ENCODE results near the gene POPDC2. TPM values are rescaled to one million over a fixed set of nuclear protein-coding genes. Genes with fewer than 3 reads are reported as not detected.
"Not testable (repeated sequence)": the region's sequence is repeated elsewhere in the genome, so short reads cannot be mapped to it uniquely, and the experiment has no call there.

Gene POPDC2
- total RNA-seq, 2 donors from 2014 or later = 0.95 to 1.6 TPM

DNA sequence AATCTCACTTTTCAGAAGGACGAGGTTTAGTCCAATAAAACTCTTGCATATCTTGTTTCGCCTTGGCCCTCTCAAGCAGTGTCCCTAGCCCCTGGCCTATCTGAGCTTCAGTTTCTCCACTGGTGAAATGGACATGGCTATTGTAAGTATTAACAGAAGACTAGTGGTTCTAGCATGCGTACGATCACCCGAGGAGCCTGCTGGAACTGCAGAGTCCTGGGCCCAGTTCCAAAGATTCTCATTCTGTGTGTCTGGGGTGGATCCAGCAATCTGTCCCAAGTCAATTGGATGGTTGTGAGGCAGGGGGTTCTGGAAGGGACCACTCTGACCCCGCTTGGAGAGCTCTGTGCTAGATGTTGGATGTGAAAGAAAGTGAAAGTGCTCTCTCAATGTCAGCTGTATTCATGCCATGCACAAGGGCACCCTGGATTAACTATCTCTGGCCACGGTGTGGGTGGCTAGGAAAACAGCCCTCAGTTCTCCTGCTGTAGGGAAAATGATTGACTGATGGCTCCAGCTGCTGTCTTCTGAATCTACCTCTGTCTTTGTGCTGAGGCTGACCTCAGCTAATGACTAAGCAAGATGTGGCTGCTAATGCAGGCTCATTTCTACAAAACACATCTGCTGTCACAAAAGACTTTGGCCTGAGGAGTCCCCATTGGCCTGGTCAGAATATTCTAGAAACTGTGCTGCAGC lies 64.6 kb downstream of the POPDC2 start:
- TF ChIP-seq, protein P1, sequence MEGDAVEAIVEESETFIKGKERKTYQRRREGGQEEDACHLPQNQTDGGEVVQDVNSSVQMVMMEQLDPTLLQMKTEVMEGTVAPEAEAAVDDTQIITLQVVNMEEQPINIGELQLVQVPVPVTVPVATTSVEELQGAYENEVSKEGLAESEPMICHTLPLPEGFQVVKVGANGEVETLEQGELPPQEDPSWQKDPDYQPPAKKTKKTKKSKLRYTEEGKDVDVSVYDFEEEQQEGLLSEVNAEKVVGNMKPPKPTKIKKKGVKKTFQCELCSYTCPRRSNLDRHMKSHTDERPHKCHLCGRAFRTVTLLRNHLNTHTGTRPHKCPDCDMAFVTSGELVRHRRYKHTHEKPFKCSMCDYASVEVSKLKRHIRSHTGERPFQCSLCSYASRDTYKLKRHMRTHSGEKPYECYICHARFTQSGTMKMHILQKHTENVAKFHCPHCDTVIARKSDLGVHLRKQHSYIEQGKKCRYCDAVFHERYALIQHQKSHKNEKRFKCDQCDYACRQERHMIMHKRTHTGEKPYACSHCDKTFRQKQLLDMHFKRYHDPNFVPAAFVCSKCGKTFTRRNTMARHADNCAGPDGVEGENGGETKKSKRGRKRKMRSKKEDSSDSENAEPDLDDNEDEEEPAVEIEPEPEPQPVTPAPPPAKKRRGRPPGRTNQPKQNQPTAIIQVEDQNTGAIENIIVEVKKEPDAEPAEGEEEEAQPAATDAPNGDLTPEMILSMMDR (conservative IDR thresholded peaks at IDR 0.05) = no peak
- no peak overlapping the region for H3K9ac ChIP-seq (ENCODE audit: extremely low read depth, low read length, poor library complexity, severe bottlenecking)
- H3K4me1 Mint-ChIP-seq = peaks cover 46% of the 10 kb centered on the region
- 90 to 93% methylated on average over 6 to 7 of the region's 7 CpGs for WGBS, 2 experiments (ENCODE audit: insufficient coverage in 1 of 2, insufficient read length in 1 of 2)
- no peak overlapping the region for H3K27ac ChIP-seq (ENCODE audit: low read depth, low read length)
- H3K27me3 Mint-ChIP-seq (ENCODE audit: insufficient read depth) = no peaks in the 10 kb centered on the region
- DNase-seq = no peak
- no peaks in the 10 kb centered on the region for H3K9me3 Mint-ChIP-seq
- no peak overlapping the region for H3K4me3 ChIP-seq (ENCODE audit: low read length)
- H3K36me3 Mint-ChIP-seq (ENCODE audit: low read depth) = no peaks in the 10 kb centered on the region
- H3K4me3 Mint-ChIP-seq = no peak overlapping the region
- peaks cover under 1% of the 10 kb centered on the region for H3K9me3 ChIP-seq (ENCODE audit: control insufficient read depth, low read length)
- no peaks in the 10 kb centered on the region for H3K27me3 ChIP-seq (ENCODE audit: control insufficient read depth, insufficient read depth, low read length, poor library complexity, severe bottlenecking)
- no peak overlapping the region for H3K27ac Mint-ChIP-seq
- peaks cover 10% of the 10 kb centered on the region for H3K4me1 ChIP-seq (ENCODE audit: control insufficient read depth, insufficient read depth, low read length)
- H3K36me3 ChIP-seq (ENCODE audit: control insufficient read depth, insufficient read depth, low read length) = no peaks in the 10 kb centered on the region

DNA sequence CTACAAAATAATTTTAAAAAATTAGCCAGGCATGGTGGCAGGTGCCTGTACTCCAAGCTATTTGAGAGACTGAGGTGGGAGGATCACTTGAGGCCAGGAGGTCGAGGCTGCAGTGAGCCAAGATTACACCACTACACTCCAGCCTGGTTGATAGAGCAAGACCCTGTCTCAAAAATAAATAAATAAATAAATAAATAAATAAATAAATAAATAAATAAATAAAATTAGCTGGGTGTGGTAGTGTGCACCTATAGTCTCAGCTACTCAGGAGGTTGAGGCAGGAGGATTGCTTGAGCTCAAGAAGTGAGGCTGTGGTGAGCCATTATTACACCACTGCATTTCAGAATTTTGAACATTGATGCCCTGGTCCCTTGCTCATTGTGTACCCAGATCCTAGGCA lies 65.5 kb downstream of the POPDC2 start:
- not testable (repeated sequence) for H3K36me3 Mint-ChIP-seq (ENCODE audit: low read depth); H3K27me3 ChIP-seq (ENCODE audit: control insufficient read depth, insufficient read depth, low read length, poor library complexity, severe bottlenecking); H3K4me3 ChIP-seq (ENCODE audit: low read length); H3K9me3 ChIP-seq (ENCODE audit: control insufficient read depth, low read length); H3K9ac ChIP-seq (ENCODE audit: extremely low read depth, low read length, poor library complexity, severe bottlenecking); H3K36me3 ChIP-seq (ENCODE audit: control insufficient read depth, insufficient read depth, low read length); H3K4me3 Mint-ChIP-seq; H3K27ac Mint-ChIP-seq; H3K9me3 Mint-ChIP-seq; H3K27ac ChIP-seq (ENCODE audit: low read depth, low read length); DNase-seq; H3K4me1 ChIP-seq (ENCODE audit: control insufficient read depth, insufficient read depth, low read length); H3K27me3 Mint-ChIP-seq (ENCODE audit: insufficient read depth)
- WGBS, 2 experiments (ENCODE audit: insufficient coverage in 1 of 2, insufficient read length in 1 of 2) = 100% methylated on average over 1 of the region's 1 CpG; no CpG with 5 or more reads in 1 of the 2 experiments
- peaks cover 48% of the 10 kb centered on the region for H3K4me1 Mint-ChIP-seq

DNA sequence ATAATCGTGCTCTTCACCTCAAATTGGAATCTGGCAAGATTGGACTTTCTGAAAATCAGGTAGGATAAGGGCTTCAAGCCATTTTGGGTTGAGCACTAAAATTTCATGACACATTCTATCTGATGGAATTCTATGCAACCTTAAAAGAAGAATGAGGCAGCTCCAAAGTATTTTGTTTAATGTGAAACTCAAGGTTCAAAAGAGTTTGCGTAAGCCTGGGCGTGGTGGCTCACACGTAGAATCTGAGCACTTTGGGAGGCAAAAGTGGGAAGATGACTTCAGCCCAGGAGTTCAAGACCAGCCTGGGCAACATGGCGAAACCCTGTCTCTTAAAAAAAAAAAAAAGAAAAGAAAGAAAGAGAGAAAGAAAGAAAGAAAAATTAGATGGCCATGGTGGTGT lies 66.3 kb downstream of the POPDC2 start:
- 93 to 95% methylated on average over 4 to 5 of the region's 5 CpGs for WGBS, 2 experiments (ENCODE audit: insufficient coverage in 1 of 2, insufficient read length in 1 of 2)
- H3K4me3 ChIP-seq (ENCODE audit: low read length) = no peak overlapping the region
- H3K27ac ChIP-seq (ENCODE audit: low read depth, low read length) = no peak overlapping the region
- Mint-ChIP-seq H3K27me3 (ENCODE audit: insufficient read depth) (no peaks in the 10 kb centered on the region), H3K4me1 (peaks cover 54% of the 10 kb centered on the region), H3K9me3 (peaks cover 4% of the 10 kb centered on the region), H3K36me3 (ENCODE audit: low read depth) (no peaks in the 10 kb centered on the region), H3K4me3 (no peak overlapping the region), H3K27ac (no peak overlapping the region)
- H3K27me3 ChIP-seq (ENCODE audit: control insufficient read depth, insufficient read depth, low read length, poor library complexity, severe bottlenecking) = no peaks in the 10 kb centered on the region
- H3K9ac ChIP-seq (ENCODE audit: extremely low read depth, low read length, poor library complexity, severe bottlenecking) = no peak overlapping the region
- DNase-seq = no peak
- peaks cover 8% of the 10 kb centered on the region for H3K9me3 ChIP-seq (ENCODE audit: control insufficient read depth, low read length)
- H3K4me1 ChIP-seq (ENCODE audit: control insufficient read depth, insufficient read depth, low read length) = peaks cover 5% of the 10 kb centered on the region
- TF ChIP-seq, protein P1 (conservative IDR thresholded peaks at IDR 0.05) = no peak
- no peaks in the 10 kb centered on the region for H3K36me3 ChIP-seq (ENCODE audit: control insufficient read depth, insufficient read depth, low read length)

GRCh38 chr3:119592861-119593260 lies 67.5 kb downstream of the POPDC2 start:
- no peaks in the 10 kb centered on the region for H3K27me3 Mint-ChIP-seq (ENCODE audit: insufficient read depth)
- Histone ChIP-seq H3K4me3 (ENCODE audit: low read length) (no peak overlapping the region), H3K9ac (ENCODE audit: extremely low read depth, low read length, poor library complexity, severe bottlenecking) (no peak overlapping the region), H3K27me3 (ENCODE audit: control insufficient read depth, insufficient read depth, low read length, poor library complexity, severe bottlenecking) (no peaks in the 10 kb centered on the region), H3K27ac (ENCODE audit: low read depth, low read length) (no peak overlapping the region), H3K9me3 (ENCODE audit: control insufficient read depth, low read length) (peaks cover 8% of the 10 kb centered on the region), H3K4me1 (ENCODE audit: control insufficient read depth, insufficient read depth, low read length) (peaks cover 15% of the 10 kb centered on the region), H3K36me3 (ENCODE audit: control insufficient read depth, insufficient read depth, low read length) (no peaks in the 10 kb centered on the region)
- H3K4me1 Mint-ChIP-seq = peaks cover 56% of the 10 kb centered on the region
- TF ChIP-seq, protein P1 (conservative IDR thresholded peaks at IDR 0.05) = no peak
- no peak overlapping the region for H3K27ac Mint-ChIP-seq
- 80 to 100% methylated on average over 1 of the region's 1 CpG for WGBS, 2 experiments (ENCODE audit: insufficient coverage in 1 of 2, insufficient read length in 1 of 2)
- no peak overlapping the region for H3K4me3 Mint-ChIP-seq
- no peak for DNase-seq
- peaks cover 4% of the 10 kb centered on the region for H3K9me3 Mint-ChIP-seq
- no peaks in the 10 kb centered on the region for H3K36me3 Mint-ChIP-seq (ENCODE audit: low read depth)

All from endodermal cell (in vitro differentiated cells).